Ishikawa (cell line): ENCODE results near the gene SAMD5.

Experiments
- CEBPB ChIP-seq: IDR thresholded peaks from 2 replicates; pipeline ENCODE4 v1.6.1; 2012
- CREB1 ChIP-seq: IDR thresholded peaks from 2 replicates; pipeline ENCODE4 v1.6.1; 2012; ENCODE audit warnings: low read depth
- EGR1 ChIP-seq: IDR thresholded peaks from 2 replicates; pipeline ENCODE4 v1.6.1; 2012
- EP300 ChIP-seq: IDR thresholded peaks from 2 replicates; pipeline ENCODE4 v1.6.1; 2012; ENCODE audit warnings: borderline replicate concordance
- FOXM1 ChIP-seq: IDR thresholded peaks from 2 replicates; pipeline ENCODE4 v1.6.1; 2012; ENCODE audit warnings: low read depth, borderline replicate concordance
- RAD21 ChIP-seq: IDR thresholded peaks from 2 replicates; pipeline ENCODE4 v1.6.1; 2012; ENCODE audit warnings: low read depth
- TAF1 ChIP-seq: IDR thresholded peaks from 2 replicates; pipeline ENCODE4 v1.6.1; 2012; ENCODE audit warnings: low read depth, mild to moderate bottlenecking
- YY1 ChIP-seq: IDR thresholded peaks from 2 replicates; pipeline ENCODE4 v1.6.1; 2012; ENCODE audit warnings: low read depth
- TF ChIP-seq, protein P1 (sequence below): IDR thresholded peaks from 2 replicates; pipeline ENCODE4 v1.6.1; 2012
- TF ChIP-seq, protein P2 (sequence below): IDR thresholded peaks from 2 replicates; pipeline ENCODE4 v1.6.1; 2012; ENCODE audit warnings: low read depth, mild to moderate bottlenecking

DNA sequence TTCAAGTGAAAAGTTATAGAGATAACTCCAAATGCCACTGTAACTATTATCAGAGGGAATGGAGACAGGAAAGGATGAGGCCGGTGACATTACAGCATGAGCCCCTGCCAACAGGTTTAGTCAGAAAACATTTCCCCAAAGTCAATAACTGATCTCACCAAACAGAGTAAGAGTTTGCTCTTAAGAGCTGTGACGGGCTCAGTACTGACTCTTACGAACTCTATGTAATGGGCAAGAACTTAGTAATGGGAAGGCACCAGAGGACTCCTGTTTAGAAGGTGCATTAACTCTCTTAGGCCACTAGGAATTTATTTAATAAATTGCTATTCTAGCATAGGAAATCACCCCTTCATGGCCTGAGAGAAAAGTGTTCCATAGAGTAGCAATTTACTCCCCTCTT is 76.8 kb downstream of the SAMD5 start:
- TF ChIP-seq, protein P1, sequence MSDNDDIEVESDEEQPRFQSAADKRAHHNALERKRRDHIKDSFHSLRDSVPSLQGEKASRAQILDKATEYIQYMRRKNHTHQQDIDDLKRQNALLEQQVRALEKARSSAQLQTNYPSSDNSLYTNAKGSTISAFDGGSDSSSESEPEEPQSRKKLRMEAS, result no peak
- TF ChIP-seq CREB1 (no peak), CEBPB (no peak), TAF1 (no peak), EP300 (no peak), YY1 (no peak), RAD21 (no peak), FOXM1 (no peak), EGR1 (no peak)
- TF ChIP-seq, protein P2, sequence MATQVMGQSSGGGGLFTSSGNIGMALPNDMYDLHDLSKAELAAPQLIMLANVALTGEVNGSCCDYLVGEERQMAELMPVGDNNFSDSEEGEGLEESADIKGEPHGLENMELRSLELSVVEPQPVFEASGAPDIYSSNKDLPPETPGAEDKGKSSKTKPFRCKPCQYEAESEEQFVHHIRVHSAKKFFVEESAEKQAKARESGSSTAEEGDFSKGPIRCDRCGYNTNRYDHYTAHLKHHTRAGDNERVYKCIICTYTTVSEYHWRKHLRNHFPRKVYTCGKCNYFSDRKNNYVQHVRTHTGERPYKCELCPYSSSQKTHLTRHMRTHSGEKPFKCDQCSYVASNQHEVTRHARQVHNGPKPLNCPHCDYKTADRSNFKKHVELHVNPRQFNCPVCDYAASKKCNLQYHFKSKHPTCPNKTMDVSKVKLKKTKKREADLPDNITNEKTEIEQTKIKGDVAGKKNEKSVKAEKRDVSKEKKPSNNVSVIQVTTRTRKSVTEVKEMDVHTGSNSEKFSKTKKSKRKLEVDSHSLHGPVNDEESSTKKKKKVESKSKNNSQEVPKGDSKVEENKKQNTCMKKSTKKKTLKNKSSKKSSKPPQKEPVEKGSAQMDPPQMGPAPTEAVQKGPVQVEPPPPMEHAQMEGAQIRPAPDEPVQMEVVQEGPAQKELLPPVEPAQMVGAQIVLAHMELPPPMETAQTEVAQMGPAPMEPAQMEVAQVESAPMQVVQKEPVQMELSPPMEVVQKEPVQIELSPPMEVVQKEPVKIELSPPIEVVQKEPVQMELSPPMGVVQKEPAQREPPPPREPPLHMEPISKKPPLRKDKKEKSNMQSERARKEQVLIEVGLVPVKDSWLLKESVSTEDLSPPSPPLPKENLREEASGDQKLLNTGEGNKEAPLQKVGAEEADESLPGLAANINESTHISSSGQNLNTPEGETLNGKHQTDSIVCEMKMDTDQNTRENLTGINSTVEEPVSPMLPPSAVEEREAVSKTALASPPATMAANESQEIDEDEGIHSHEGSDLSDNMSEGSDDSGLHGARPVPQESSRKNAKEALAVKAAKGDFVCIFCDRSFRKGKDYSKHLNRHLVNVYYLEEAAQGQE, result no peak
